ENCODE data around the gene PIP4K2A. TPM values are rescaled to one million over a fixed set of nuclear protein-coding genes. Genes with fewer than 3 reads are reported as not detected.
A peak's percentile ranks its signal among the peaks of the same experiment; 100 is the strongest.

The PIP4K2A gene
- total and polyA plus RNA-seq, 2 of the 13 experiments (the other 11 are each of a cell fraction or from before 2014, with no cell fraction given): 9.1 to 22.6 TPM

- TF ChIP-seq PRDM10 (CRISPR knock-in tag; IDR thresholded peaks at IDR 0.05; ENCODE audit: low read depth) (peak; percentile 74), ZNF589 (CRISPR knock-in tag; conservative IDR thresholded peaks at IDR 0.05) (no peak), RARA (CRISPR knock-in tag; IDR thresholded peaks at IDR 0.05) (peak; percentile 78), ZNF614 (CRISPR knock-in tag; IDR thresholded peaks at IDR 0.05; ENCODE audit: borderline replicate concordance) (peak; percentile 43; the same call in 1 of the 2 replicates), LCORL (IDR thresholded peaks at IDR 0.05) (no peak), LCORL (CRISPR knock-in tag; IDR thresholded peaks at IDR 0.05) (peak; percentile 8; the same call in 1 of the 2 replicates), FOSL2 (CRISPR knock-in tag; IDR thresholded peaks at IDR 0.05) (peak; percentile 43), CHD4 (IDR thresholded peaks at IDR 0.05; ENCODE audit: borderline replicate concordance, low read length) (0 out of 2 replicates have a peak, but pooled peaks have one; percentile 12), SAP130 (CRISPR knock-in tag; IDR thresholded peaks at IDR 0.05; ENCODE audit: low read depth) (peak; percentile 86), TCF7 (IDR thresholded peaks at IDR 0.05; ENCODE audit: low read depth) (peak; percentile 48; the same call in 1 of the 2 replicates), HDAC2 (CRISPR knock-in tag; IDR thresholded peaks at IDR 0.05) (peak; percentile 42; the same call in 1 of the 2 replicates), BRF2 (CRISPR knock-in tag; IDR thresholded peaks at IDR 0.05) (0 out of 2 replicates have a peak, but pooled peaks have one; percentile 13), ZFX (CRISPR knock-in tag; IDR thresholded peaks at IDR 0.05; ENCODE audit: low read depth) (peak; percentile 42), MXI1 (IDR thresholded peaks at IDR 0.05; ENCODE audit: borderline replicate concordance, low read depth, low read length) (peak; percentile 51; the same call in 1 of the 3 replicates), FOXP4 (CRISPR knock-in tag; IDR thresholded peaks at IDR 0.05) (peak; percentile 59)
- TF ChIP-seq, protein P1, sequence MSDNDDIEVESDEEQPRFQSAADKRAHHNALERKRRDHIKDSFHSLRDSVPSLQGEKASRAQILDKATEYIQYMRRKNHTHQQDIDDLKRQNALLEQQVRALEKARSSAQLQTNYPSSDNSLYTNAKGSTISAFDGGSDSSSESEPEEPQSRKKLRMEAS (IDR thresholded peaks at IDR 0.05): peak; percentile 26; the same call in 1 of the 2 replicates
- TF ChIP-seq, protein P2, sequence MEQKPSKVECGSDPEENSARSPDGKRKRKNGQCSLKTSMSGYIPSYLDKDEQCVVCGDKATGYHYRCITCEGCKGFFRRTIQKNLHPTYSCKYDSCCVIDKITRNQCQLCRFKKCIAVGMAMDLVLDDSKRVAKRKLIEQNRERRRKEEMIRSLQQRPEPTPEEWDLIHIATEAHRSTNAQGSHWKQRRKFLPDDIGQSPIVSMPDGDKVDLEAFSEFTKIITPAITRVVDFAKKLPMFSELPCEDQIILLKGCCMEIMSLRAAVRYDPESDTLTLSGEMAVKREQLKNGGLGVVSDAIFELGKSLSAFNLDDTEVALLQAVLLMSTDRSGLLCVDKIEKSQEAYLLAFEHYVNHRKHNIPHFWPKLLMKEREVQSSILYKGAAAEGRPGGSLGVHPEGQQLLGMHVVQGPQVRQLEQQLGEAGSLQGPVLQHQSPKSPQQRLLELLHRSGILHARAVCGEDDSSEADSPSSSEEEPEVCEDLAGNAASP (CRISPR knock-in tag; IDR thresholded peaks at IDR 0.05; ENCODE audit: borderline replicate concordance): no peak; the same call in 1 of the 2 replicates
- TF ChIP-seq, protein P3, sequence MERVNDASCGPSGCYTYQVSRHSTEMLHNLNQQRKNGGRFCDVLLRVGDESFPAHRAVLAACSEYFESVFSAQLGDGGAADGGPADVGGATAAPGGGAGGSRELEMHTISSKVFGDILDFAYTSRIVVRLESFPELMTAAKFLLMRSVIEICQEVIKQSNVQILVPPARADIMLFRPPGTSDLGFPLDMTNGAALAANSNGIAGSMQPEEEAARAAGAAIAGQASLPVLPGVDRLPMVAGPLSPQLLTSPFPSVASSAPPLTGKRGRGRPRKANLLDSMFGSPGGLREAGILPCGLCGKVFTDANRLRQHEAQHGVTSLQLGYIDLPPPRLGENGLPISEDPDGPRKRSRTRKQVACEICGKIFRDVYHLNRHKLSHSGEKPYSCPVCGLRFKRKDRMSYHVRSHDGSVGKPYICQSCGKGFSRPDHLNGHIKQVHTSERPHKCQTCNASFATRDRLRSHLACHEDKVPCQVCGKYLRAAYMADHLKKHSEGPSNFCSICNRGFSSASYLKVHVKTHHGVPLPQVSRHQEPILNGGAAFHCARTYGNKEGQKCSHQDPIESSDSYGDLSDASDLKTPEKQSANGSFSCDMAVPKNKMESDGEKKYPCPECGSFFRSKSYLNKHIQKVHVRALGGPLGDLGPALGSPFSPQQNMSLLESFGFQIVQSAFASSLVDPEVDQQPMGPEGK (CRISPR knock-in tag; IDR thresholded peaks at IDR 0.05): peak; percentile 58; the same call in 1 of the 2 replicates
Measured at GRCh38 chr10:22682237-22683139, 31.9 kb downstream of the PIP4K2A start (continued).
